Mammary epithelial cell (primary cell): ENCODE measurements around the gene DAP.

Experiments used
- CTCF ChIP-seq, 2 donors: IDR thresholded peaks in 1 of 2; conservative IDR thresholded peaks in 1 of 2; 2 replicates each; pipeline ENCODE4 v1.5.1; 2011 to 2012; ENCODE audit warnings: inconsistent platforms in 2 of 2, low read length in 2 of 2, mild to moderate bottlenecking in 2 of 2, control low read depth in 1 of 2, low read depth in 1 of 2; ENCODE audit not compliant: insufficient read depth in 1 of 2; ENCODE audit errors: extremely low read depth in 1 of 2
- EZH2 ChIP-seq: IDR thresholded peaks from 2 replicates; pipeline ENCODE4 v1.6.1; 2012; ENCODE audit warnings: low read length, inconsistent platforms, borderline replicate concordance

- no peak for TF ChIP-seq CTCF (conservative IDR thresholded peaks at IDR 0.05 in 1 of 2, IDR thresholded peaks at IDR 0.05 in 1 of 2; ENCODE audit: extremely low read depth in 1 of 2, insufficient read depth in 1 of 2, low read depth in 1 of 2, low read length in 2 of 2)
- TF ChIP-seq EZH2 = no peak
These were observed 41.1 kb downstream of the DAP start for GRCh38 chr5:10719965-10720364.
